Neural cell (in vitro differentiated cells): ENCODE results near the gene ANKK1. TPM values are rescaled to one million over a fixed set of nuclear protein-coding genes. Genes with fewer than 3 reads are reported as not detected.

Experiments
- H2AFZ ChIP-seq: fragments of 200-600, 300-800 bp; sonication (generic), shearing (Covaris generic); 2 replicates; pipeline ENCODE4 v1.6.0; 2014; ENCODE audit warnings: low read depth, mild to moderate bottlenecking, antibody characterized with exemption, low read length, moderate library complexity
- H3F3A ChIP-seq: fragments of 200-600 bp; shearing (Covaris generic); 2 replicates; pipeline ENCODE4 v1.6.1; 2016; ENCODE audit warnings: mild to moderate bottlenecking, moderate library complexity, mixed read lengths, antibody characterized with exemption, low read length; ENCODE audit not compliant: insufficient read depth, poor library complexity, severe bottlenecking
- H3K27ac ChIP-seq: fragments of 200-600, 300-800 bp; sonication (generic), shearing (Covaris generic); 2 replicates; pipeline ENCODE4 v1.5.1; 2014; ENCODE audit warnings: mild to moderate bottlenecking, low read length, moderate library complexity
- H3K27me3 ChIP-seq: fragments of 300-800, 200-600 bp; sonication (generic), shearing (Covaris generic); 2 replicates; pipeline ENCODE4 v1.6.0; 2014; ENCODE audit warnings: mild to moderate bottlenecking, low read depth, low read length, moderate library complexity; ENCODE audit not compliant: insufficient read depth
- H3K36me3 ChIP-seq: fragments of 300-800, 200-600 bp; sonication (generic), shearing (Covaris generic); 2 replicates; pipeline ENCODE4 v1.5.1; 2014; ENCODE audit warnings: mild to moderate bottlenecking, antibody characterized with exemption, low read length, moderate library complexity; ENCODE audit not compliant: insufficient read depth
- H3K4me2 ChIP-seq: fragments of 300-800, 200-600 bp; sonication (generic), shearing (Covaris generic); 2 replicates; pipeline ENCODE4 v1.6.0; 2014; ENCODE audit warnings: mild to moderate bottlenecking, low read length
- H3K4me3 ChIP-seq: fragments of 300-800, 200-600 bp; sonication (generic), shearing (Covaris generic); 2 replicates; pipeline ENCODE4 v1.5.1; 2014; ENCODE audit warnings: mild to moderate bottlenecking, low read length, moderate library complexity
- H3K79me2 ChIP-seq: fragments of 200-600 bp; shearing (Covaris generic); replicated peaks from 2 replicates; pipeline ENCODE4 v1.6.0; 2014; ENCODE audit warnings: mild to moderate bottlenecking, low read length, moderate library complexity; ENCODE audit not compliant: insufficient read depth
- H3K9ac ChIP-seq: fragments of 300-800, 200-600 bp; sonication (generic), shearing (Covaris generic); 2 replicates; pipeline ENCODE4 v1.6.1; 2016; ENCODE audit warnings: mild to moderate bottlenecking, low read length, mixed read lengths
- H3K9me2 ChIP-seq: fragments of 200-600 bp; shearing (Covaris generic); 2 replicates; pipeline ENCODE4 v1.6.1; 2016; ENCODE audit warnings: mild to moderate bottlenecking, low read length, mixed read lengths; ENCODE audit not compliant: insufficient read depth
- H3K9me3 ChIP-seq: fragments of 200-600, 300-800 bp; sonication (generic), shearing (Covaris generic); 2 replicates; pipeline ENCODE4 v1.6.1; 2016; ENCODE audit warnings: mild to moderate bottlenecking, mixed run types, low read length, moderate library complexity, mixed read lengths
- H4K20me1 ChIP-seq: fragments of 200-600 bp; shearing (Covaris generic); 2 replicates; pipeline ENCODE4 v1.6.1; 2016; ENCODE audit warnings: mild to moderate bottlenecking, mixed run types; ENCODE audit not compliant: insufficient read depth
- EP300 ChIP-seq: fragments of 450-650 bp; conservative IDR thresholded peaks from 2 replicates; pipeline ENCODE4 v1.6.1; 2014; ENCODE audit warnings: antibody characterized with exemption, mild to moderate bottlenecking, moderate library complexity; ENCODE audit not compliant: poor library complexity, severe bottlenecking
- EZH2 ChIP-seq: fragments of 200-600, 300-800 bp; shearing (Covaris generic), sonication (generic); IDR thresholded peaks from 2 replicates; pipeline ENCODE4 v1.6.1; 2014; ENCODE audit warnings: antibody characterized with exemption, low read length, borderline replicate concordance, mild to moderate bottlenecking; ENCODE audit not compliant: insufficient read depth, poor library complexity, severe bottlenecking
- MXI1 ChIP-seq: fragments of 450-650 bp; conservative IDR thresholded peaks from 2 replicates; pipeline ENCODE4 v1.6.1; 2014; ENCODE audit warnings: antibody characterized with exemption, mild to moderate bottlenecking; ENCODE audit not compliant: poor library complexity, severe bottlenecking
- POLR2AphosphoS5 ChIP-seq: IDR thresholded peaks from 2 replicates; pipeline ENCODE4 v1.6.1; 2012
- RAD21 ChIP-seq: fragments of 450-650 bp; conservative IDR thresholded peaks from 2 replicates; pipeline ENCODE4 v1.6.1; 2014; ENCODE audit warnings: antibody characterized with exemption, mild to moderate bottlenecking, moderate library complexity
- REST ChIP-seq: IDR thresholded peaks from 2 replicates; pipeline ENCODE4 v1.6.1; 2012; ENCODE audit warnings: borderline replicate concordance
- SMC3 ChIP-seq: fragments of 450-650 bp; conservative IDR thresholded peaks from 2 replicates; pipeline ENCODE4 v1.6.1; 2014; ENCODE audit warnings: antibody characterized with exemption, mild to moderate bottlenecking, moderate library complexity; ENCODE audit not compliant: poor library complexity
- TAF1 ChIP-seq: IDR thresholded peaks from 2 replicates; pipeline ENCODE4 v1.6.1; 2012; ENCODE audit warnings: low read depth
- polyA plus RNA-seq: library from polyadenylated mRNA; depleted of rRNA; stranded (reverse); fragments of >200 nt; gene quantifications from 2 replicates; pipeline ENCODE4 v1.2.3, GENCODE V29; 2014
- TF ChIP-seq, protein P1 (sequence below): fragments of 450-650 bp; IDR thresholded peaks from 2 replicates; pipeline ENCODE4 v1.5.1; 2014; ENCODE audit warnings: antibody characterized with exemption, mild to moderate bottlenecking, moderate library complexity; ENCODE audit not compliant: poor library complexity, severe bottlenecking

The ANKK1 gene
- polyA plus RNA-seq, 1 donor from 2014 or later = not detected

GRCh38 chr11:113435190-113435968, 47.8 kb downstream of the ANKK1 start:
- no peaks in the 10 kb centered on the region for H4K20me1 ChIP-seq
- no peak for TF ChIP-seq EP300
- TF ChIP-seq POLR2AphosphoS5 = peak; percentile 28
- no peak overlapping the region for H3K4me2 ChIP-seq
- no peak overlapping the region for H3K27ac ChIP-seq
- H3K4me3 ChIP-seq = no peak overlapping the region
- H3F3A ChIP-seq = no peaks in the 10 kb centered on the region
- no peaks in the 10 kb centered on the region for H3K27me3 ChIP-seq
- H3K9me2 ChIP-seq = no peaks in the 10 kb centered on the region
- H3K9me3 ChIP-seq = no peaks in the 10 kb centered on the region
- peak overlapping the region; percentile 16 for H3K9ac ChIP-seq
- no peaks in the 10 kb centered on the region for H3K36me3 ChIP-seq
- no peaks in the 10 kb centered on the region for H3K79me2 ChIP-seq
- H2AFZ ChIP-seq = no peak overlapping the region

DNA sequence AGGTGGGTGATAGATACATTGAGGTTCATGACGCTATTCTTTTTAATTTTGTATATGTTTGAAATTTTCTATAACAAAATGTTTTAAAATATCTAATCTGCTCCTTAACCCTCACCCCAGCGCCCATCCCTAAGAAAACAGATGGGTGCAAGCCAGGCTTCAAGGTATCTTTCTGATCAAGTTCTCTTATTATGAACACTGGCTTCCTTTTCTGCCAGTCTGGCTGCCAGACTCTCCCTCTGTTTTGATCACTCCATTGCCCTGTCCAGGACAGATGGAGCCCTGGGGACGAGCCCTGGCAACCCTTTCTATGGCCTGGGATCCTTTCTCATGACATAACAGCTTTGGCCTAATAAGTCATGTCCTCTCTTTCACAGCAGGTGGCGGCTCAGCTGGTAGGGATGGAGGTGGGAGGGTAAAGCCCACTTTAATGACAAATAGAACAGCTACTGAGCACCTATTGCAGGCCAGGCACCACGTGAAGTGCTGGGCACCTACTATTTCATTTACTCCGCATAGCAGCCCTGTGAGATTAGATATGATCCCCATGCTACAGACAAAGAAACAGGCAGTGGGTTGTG, 49.2 kb downstream of the ANKK1 start:
- no peak overlapping the region for H3K9ac ChIP-seq
- H4K20me1 ChIP-seq = no peaks in the 10 kb centered on the region
- TF ChIP-seq RAD21 (no peak), REST (no peak), TAF1 (no peak), POLR2AphosphoS5 (no peak), MXI1 (no peak), EP300 (no peak), EZH2 (no peak), SMC3 (no peak)
- TF ChIP-seq, protein P1, sequence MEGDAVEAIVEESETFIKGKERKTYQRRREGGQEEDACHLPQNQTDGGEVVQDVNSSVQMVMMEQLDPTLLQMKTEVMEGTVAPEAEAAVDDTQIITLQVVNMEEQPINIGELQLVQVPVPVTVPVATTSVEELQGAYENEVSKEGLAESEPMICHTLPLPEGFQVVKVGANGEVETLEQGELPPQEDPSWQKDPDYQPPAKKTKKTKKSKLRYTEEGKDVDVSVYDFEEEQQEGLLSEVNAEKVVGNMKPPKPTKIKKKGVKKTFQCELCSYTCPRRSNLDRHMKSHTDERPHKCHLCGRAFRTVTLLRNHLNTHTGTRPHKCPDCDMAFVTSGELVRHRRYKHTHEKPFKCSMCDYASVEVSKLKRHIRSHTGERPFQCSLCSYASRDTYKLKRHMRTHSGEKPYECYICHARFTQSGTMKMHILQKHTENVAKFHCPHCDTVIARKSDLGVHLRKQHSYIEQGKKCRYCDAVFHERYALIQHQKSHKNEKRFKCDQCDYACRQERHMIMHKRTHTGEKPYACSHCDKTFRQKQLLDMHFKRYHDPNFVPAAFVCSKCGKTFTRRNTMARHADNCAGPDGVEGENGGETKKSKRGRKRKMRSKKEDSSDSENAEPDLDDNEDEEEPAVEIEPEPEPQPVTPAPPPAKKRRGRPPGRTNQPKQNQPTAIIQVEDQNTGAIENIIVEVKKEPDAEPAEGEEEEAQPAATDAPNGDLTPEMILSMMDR = no peak
- no peaks in the 10 kb centered on the region for H3K27me3 ChIP-seq
- no peaks in the 10 kb centered on the region for H3K79me2 ChIP-seq
- H3K27ac ChIP-seq = no peak overlapping the region
- H3K9me3 ChIP-seq = no peaks in the 10 kb centered on the region
- H3K4me2 ChIP-seq = no peak overlapping the region
- no peaks in the 10 kb centered on the region for H3K9me2 ChIP-seq
- no peaks in the 10 kb centered on the region for H3K36me3 ChIP-seq
- no peak overlapping the region for H2AFZ ChIP-seq
- H3F3A ChIP-seq = no peaks in the 10 kb centered on the region
- no peak overlapping the region for H3K4me3 ChIP-seq
